ENCODE data around the gene SOX21. TPM values are rescaled to one million over a fixed set of nuclear protein-coding genes. Genes with fewer than 3 reads are reported as not detected.

Gene SOX21
- not detected for total RNA-seq

GRCh38 chr13:94712287-94712811 is at the start of gene SOX21:
TSS of gene SOX21 (minus strand) at chr13:94712545. CDS start at chr13:94712049, 496 bp downstream.
- DNase-seq: no peak
- TF ChIP-seq POLR2A (IDR thresholded peaks at IDR 0.05) (no peak), CTCF (IDR thresholded peaks at IDR 0.05) (no peak), EP300 (IDR thresholded peaks at IDR 0.05; ENCODE audit: low read depth) (no peak), POLR2AphosphoS5 (IDR thresholded peaks at IDR 0.05) (no peak)
- Histone ChIP-seq H3K36me3 (no peaks in the 10 kb centered on the region), H3K4me1 (peaks cover 0 to 40% (median 29%) of the 10 kb centered on the region in 4 donors), H3K27me3 (peaks cover 96% of the 10 kb centered on the region), H3K4me3 (peak within 1 kb of the TSS in 2 of 4 donors; percentile 14 to 44), H3K27ac (no peak within 1 kb of the TSS), H3K9me3 (no peaks in the 10 kb centered on the region)
- intact Hi-C loops (cut with DNase I; ENCODE audit: low total_unique reads) (no loop called here), in situ Hi-C loops (cut with MboI; ENCODE audit: low pct_ligation_motif_present in 1 of 4, low pct_unique_long_range_greater_than_20kb in 1 of 4, low sequenced_read_pairs in 3 of 4) (no loop called here)
- 3% methylated on average over 33 of the region's 38 CpGs; no CpG with 5 or more reads in 1 of the 2 donors for WGBS, 2 donors (ENCODE audit: low coverage in 1 of 2)

- intact Hi-C loops (cut with DNase I; ENCODE audit: low total_unique reads) (no loop called here), in situ Hi-C loops (cut with MboI; ENCODE audit: low pct_ligation_motif_present in 1 of 4, low pct_unique_long_range_greater_than_20kb in 1 of 4, low sequenced_read_pairs in 3 of 4) (no loop called here)
- 25 to 35% methylated on average over 2 of the region's 2 CpGs for WGBS, 2 donors (ENCODE audit: low coverage in 1 of 2)
- no peak overlapping the region for H3K4me3 ChIP-seq
- no peak overlapping the region for H3K27ac ChIP-seq
- H3K36me3 ChIP-seq: no peaks in the 10 kb centered on the region
- H3K4me1 ChIP-seq: no peaks in the 10 kb centered on the region
- no peaks in the 10 kb centered on the region for H3K9me3 ChIP-seq
- no peak for DNase-seq
- TF ChIP-seq POLR2A (IDR thresholded peaks at IDR 0.05) (no peak), POLR2AphosphoS5 (IDR thresholded peaks at IDR 0.05) (no peak), EP300 (IDR thresholded peaks at IDR 0.05; ENCODE audit: low read depth) (no peak), CTCF (IDR thresholded peaks at IDR 0.05) (no peak)
- H3K27me3 ChIP-seq: no peaks in the 10 kb centered on the region
Measured at GRCh38 chr13:94761407-94761806, 49.1 kb upstream of the SOX21 start.

GRCh38 chr13:94759120-94759728 is 46.9 kb upstream of the SOX21 start:
- WGBS, 2 donors (ENCODE audit: low coverage in 1 of 2): 73 to 96% methylated on average over 2 to 22 of the region's 22 CpGs
- intact Hi-C loops (cut with DNase I; ENCODE audit: low total_unique reads): no loop called here
- H3K36me3 ChIP-seq: no peaks in the 10 kb centered on the region
- H3K9me3 ChIP-seq: no peaks in the 10 kb centered on the region
- TF ChIP-seq EP300 (IDR thresholded peaks at IDR 0.05; ENCODE audit: low read depth): no peak
- TF ChIP-seq POLR2A (IDR thresholded peaks at IDR 0.05): no peak
- no peak for TF ChIP-seq CTCF (IDR thresholded peaks at IDR 0.05)
- no peak for TF ChIP-seq POLR2AphosphoS5 (IDR thresholded peaks at IDR 0.05)
- H3K27ac ChIP-seq: no peak overlapping the region
- no peak overlapping the region for H3K4me3 ChIP-seq
- no peak for DNase-seq
- no peaks in the 10 kb centered on the region for H3K27me3 ChIP-seq
- in situ Hi-C loops (cut with MboI; ENCODE audit: low pct_ligation_motif_present in 1 of 4, low pct_unique_long_range_greater_than_20kb in 1 of 4, low sequenced_read_pairs in 3 of 4): no loop called here
- H3K4me1 ChIP-seq: no peaks in the 10 kb centered on the region

GRCh38 chr13:94758436-94758960 is 46.2 kb upstream of the SOX21 start:
- Histone ChIP-seq H3K27ac (no peak overlapping the region), H3K36me3 (no peaks in the 10 kb centered on the region), H3K4me1 (no peaks in the 10 kb centered on the region), H3K27me3 (no peaks in the 10 kb centered on the region), H3K4me3 (no peak overlapping the region), H3K9me3 (no peaks in the 10 kb centered on the region)
- 46 to 56% methylated on average over 3 to 5 of the region's 5 CpGs for WGBS, 2 donors (ENCODE audit: low coverage in 1 of 2)
- in situ Hi-C loops (cut with MboI; ENCODE audit: low pct_ligation_motif_present in 1 of 4, low pct_unique_long_range_greater_than_20kb in 1 of 4, low sequenced_read_pairs in 3 of 4): no loop called here
- no peak for TF ChIP-seq POLR2A (IDR thresholded peaks at IDR 0.05)
- no peak for TF ChIP-seq POLR2AphosphoS5 (IDR thresholded peaks at IDR 0.05)
- TF ChIP-seq CTCF (IDR thresholded peaks at IDR 0.05): no peak
- TF ChIP-seq EP300 (IDR thresholded peaks at IDR 0.05; ENCODE audit: low read depth): no peak
- intact Hi-C loops (cut with DNase I; ENCODE audit: low total_unique reads): no loop called here
- no peak for DNase-seq
